ENCODE results near the gene RUNX1. TPM values are rescaled to one million over a fixed set of nuclear protein-coding genes. Genes with fewer than 3 reads are reported as not detected.

RUNX1 gene
- 18.7 TPM for total RNA-seq (ENCODE audit: unreplicated experiment)
- long read RNA-seq = 0 reads

DNA sequence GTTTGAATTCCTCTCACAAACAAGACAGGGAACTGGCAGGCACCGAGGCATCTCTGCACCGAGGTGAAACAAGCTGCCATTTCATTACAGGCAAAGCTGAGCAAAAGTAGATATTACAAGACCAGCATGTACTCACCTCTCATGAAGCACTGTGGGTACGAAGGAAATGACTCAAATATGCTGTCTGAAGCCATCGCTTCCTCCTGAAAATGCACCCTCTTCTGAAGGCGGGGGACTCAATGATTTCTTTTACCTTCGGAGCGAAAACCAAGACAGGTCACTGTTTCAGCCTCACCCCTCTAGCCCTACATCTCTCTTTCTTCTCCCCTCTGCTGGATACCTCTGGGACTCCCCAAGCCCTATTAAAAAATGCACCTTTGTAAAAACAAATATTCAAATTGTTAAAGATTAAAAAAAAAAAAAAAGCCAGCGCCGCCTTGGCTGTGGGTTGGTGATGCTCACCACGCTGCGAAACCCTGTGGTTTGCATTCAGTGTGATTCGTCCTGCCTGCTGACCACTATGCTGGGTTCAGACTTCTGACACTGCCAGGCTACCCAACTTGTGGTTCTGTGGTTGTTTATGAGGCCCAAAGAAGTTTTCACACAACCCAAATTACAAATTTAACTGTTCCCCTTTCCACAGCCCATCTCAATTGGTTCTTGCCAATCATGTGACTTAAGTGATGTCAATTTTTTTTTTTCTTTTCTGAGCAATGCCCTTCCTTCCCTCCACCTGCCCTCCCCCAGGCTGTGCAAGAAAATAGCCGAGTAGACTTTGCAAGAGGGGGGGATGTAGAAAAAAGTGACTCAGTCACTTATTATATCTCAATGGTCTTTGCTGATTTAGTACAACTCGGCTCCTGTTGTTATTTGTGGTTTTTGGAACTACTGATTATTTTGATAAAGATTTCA lies at the start of gene RUNX1:
RUNX1 (minus strand) TSS at position 597 of the 912 bp plus-strand sequence.
- Mint-ChIP-seq H3K4me1 (ENCODE audit: unreplicated experiment) (peaks cover 37% of the 10 kb centered on the region), H3K27ac (ENCODE audit: unreplicated experiment) (no peak within 1 kb of the TSS), H3K27me3 (ENCODE audit: unreplicated experiment) (peaks cover 6% of the 10 kb centered on the region), H3K4me3 (ENCODE audit: unreplicated experiment) (no peak within 1 kb of the TSS), H3K9me3 (ENCODE audit: unreplicated experiment) (no peaks in the 10 kb centered on the region), H3K36me3 (ENCODE audit: low read depth, unreplicated experiment) (no peaks in the 10 kb centered on the region)
- TF ChIP-seq, protein P1, sequence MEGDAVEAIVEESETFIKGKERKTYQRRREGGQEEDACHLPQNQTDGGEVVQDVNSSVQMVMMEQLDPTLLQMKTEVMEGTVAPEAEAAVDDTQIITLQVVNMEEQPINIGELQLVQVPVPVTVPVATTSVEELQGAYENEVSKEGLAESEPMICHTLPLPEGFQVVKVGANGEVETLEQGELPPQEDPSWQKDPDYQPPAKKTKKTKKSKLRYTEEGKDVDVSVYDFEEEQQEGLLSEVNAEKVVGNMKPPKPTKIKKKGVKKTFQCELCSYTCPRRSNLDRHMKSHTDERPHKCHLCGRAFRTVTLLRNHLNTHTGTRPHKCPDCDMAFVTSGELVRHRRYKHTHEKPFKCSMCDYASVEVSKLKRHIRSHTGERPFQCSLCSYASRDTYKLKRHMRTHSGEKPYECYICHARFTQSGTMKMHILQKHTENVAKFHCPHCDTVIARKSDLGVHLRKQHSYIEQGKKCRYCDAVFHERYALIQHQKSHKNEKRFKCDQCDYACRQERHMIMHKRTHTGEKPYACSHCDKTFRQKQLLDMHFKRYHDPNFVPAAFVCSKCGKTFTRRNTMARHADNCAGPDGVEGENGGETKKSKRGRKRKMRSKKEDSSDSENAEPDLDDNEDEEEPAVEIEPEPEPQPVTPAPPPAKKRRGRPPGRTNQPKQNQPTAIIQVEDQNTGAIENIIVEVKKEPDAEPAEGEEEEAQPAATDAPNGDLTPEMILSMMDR (IDR thresholded peaks at IDR 0.05; ENCODE audit: unreplicated experiment) = no peak
- no peak for DNase-seq (ENCODE audit: low spot score)

DNA sequence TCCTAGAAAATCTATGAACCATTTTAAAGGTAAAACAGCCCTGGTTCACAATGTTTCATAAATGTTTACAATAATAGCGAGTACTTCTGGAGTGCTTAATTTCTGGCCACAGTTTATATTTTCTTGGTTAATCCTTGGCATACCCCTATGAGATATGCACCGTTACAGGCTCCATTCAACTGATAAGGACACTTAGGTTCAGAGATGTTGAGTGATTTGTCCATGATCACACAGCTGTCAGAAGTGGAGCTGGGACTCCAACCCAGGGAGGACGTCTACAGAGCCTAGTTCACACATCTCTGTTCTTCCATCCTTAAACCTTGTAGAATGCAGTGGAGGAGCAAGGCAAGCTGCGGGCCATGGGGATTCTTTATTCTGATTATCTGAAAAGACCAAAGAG lies 48.4 kb upstream of the RUNX1 start:
- Mint-ChIP-seq H3K27me3 (ENCODE audit: unreplicated experiment) (no peaks in the 10 kb centered on the region), H3K4me3 (ENCODE audit: unreplicated experiment) (no peak overlapping the region), H3K36me3 (ENCODE audit: low read depth, unreplicated experiment) (no peaks in the 10 kb centered on the region), H3K9me3 (ENCODE audit: unreplicated experiment) (no peaks in the 10 kb centered on the region), H3K27ac (ENCODE audit: unreplicated experiment) (no peak overlapping the region), H3K4me1 (ENCODE audit: unreplicated experiment) (no peaks in the 10 kb centered on the region)
- TF ChIP-seq, protein P1 (IDR thresholded peaks at IDR 0.05; ENCODE audit: unreplicated experiment) = no peak
- no peak for DNase-seq (ENCODE audit: low spot score)

DNA sequence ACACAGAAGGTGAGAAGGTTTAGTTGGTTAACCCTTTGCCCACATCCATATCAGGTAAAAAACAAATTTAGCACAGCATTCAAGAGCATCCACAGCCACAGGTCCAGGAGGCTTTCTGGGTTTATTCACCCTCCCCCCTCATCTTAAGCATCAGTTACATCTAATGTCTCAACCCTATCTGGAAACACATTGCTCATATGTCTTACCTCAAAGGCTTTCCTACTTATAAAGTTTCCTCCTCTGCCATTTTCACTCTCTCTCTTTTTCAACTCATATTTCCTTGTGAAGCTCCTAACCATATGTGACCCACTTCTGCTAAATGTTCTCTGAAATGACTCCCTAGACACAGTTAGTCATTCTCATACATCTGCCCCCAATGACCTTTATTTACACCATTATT lies 47.9 kb upstream of the RUNX1 start:
- Mint-ChIP-seq H3K36me3 (ENCODE audit: low read depth, unreplicated experiment) (no peaks in the 10 kb centered on the region), H3K4me3 (ENCODE audit: unreplicated experiment) (no peak overlapping the region)
- TF ChIP-seq, protein P1 (IDR thresholded peaks at IDR 0.05; ENCODE audit: unreplicated experiment) = no peak

DNA sequence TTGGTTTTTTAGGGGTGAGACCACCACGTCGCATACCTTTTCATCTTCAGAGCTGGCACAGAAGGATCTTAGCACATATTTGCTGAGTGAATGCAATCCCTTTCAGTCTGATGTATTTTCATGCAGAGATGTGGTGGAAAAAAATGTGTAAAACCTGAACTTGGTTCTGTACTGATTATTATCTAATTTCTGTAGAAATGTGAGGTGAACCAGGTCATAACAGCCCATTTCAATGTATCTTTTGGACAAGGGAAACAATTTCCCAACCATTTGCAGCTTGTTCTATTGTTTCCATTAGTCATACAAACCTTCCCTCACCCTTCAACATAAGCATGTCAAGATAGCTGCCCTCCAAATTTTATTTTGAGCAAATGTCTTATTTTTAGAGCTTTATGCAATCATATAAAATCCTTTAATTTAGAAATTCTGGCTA lies 46.8 kb upstream of the RUNX1 start:
- H3K27ac Mint-ChIP-seq (ENCODE audit: unreplicated experiment) = no peak overlapping the region

More for the DNA sequence above, 47.9 kb upstream of the RUNX1 start:
- H3K27ac Mint-ChIP-seq (ENCODE audit: unreplicated experiment) = no peak overlapping the region
- H3K4me1 Mint-ChIP-seq (ENCODE audit: unreplicated experiment) = no peaks in the 10 kb centered on the region
- no peaks in the 10 kb centered on the region for H3K27me3 Mint-ChIP-seq (ENCODE audit: unreplicated experiment)
- no peak for DNase-seq (ENCODE audit: low spot score)
- H3K9me3 Mint-ChIP-seq (ENCODE audit: unreplicated experiment) = no peaks in the 10 kb centered on the region

More for the DNA sequence above, 46.8 kb upstream of the RUNX1 start:
- no peaks in the 10 kb centered on the region for H3K36me3 Mint-ChIP-seq (ENCODE audit: low read depth, unreplicated experiment)
- H3K9me3 Mint-ChIP-seq (ENCODE audit: unreplicated experiment) = no peaks in the 10 kb centered on the region
- H3K4me3 Mint-ChIP-seq (ENCODE audit: unreplicated experiment) = no peak overlapping the region
- H3K4me1 Mint-ChIP-seq (ENCODE audit: unreplicated experiment) = no peaks in the 10 kb centered on the region
- TF ChIP-seq, protein P1 (IDR thresholded peaks at IDR 0.05; ENCODE audit: unreplicated experiment) = no peak
- no peaks in the 10 kb centered on the region for H3K27me3 Mint-ChIP-seq (ENCODE audit: unreplicated experiment)
- DNase-seq (ENCODE audit: low spot score) = no peak
